Omental fat pad (tissue), 4 donors: Measurements from ENCODE around the gene AREL1. TPM values are rescaled to one million over a fixed set of nuclear protein-coding genes. Genes with fewer than 3 reads are reported as not detected.

ENCODE experiments used
- ATAC-seq: fragments of 150-250 bp; one replicate; pipeline ENCODE4 v1.9.1; 2016; ENCODE audit warnings: mild to moderate bottlenecking, moderate library complexity; ENCODE audit not compliant: low FRiP score
- DNase-seq: peaks from one replicate; pipeline ENCODE4 v3.0.0-alpha.2; 2019; ENCODE audit warnings: low spot score
- CTCF ChIP-seq, 3 donors: fragments of 450-650 bp; IDR thresholded peaks; one replicate each; pipeline ENCODE4 v1.5.1; 2016 to 2017; ENCODE audit warnings: antibody characterized with exemption in 3 of 3, mild to moderate bottlenecking in 3 of 3, moderate library complexity in 2 of 3
- total RNA-seq, 4 donors: library from RNA; depleted of rRNA; stranded (reverse); fragments of >200 nt; gene quantifications; one replicate each; pipeline ENCODE4 v1.1.0, GENCODE V29; 2016

The AREL1 gene
- total RNA-seq, 4 donors from 2014 or later = 18.4 to 33.5 (median 26.8) TPM

- DNase-seq (no peak), ATAC-seq (no peak)
- no peak for TF ChIP-seq CTCF (IDR thresholded peaks at IDR 0.05)
Measured at GRCh38 chr14:74673768-74674167, 39.1 kb downstream of the AREL1 start.

- peak; percentile 68 for ATAC-seq
- no peak for TF ChIP-seq CTCF (IDR thresholded peaks at IDR 0.05)
- no peak for DNase-seq
Measured at GRCh38 chr14:74671789-74672188, 41.1 kb downstream of the AREL1 start.

- no peak for TF ChIP-seq CTCF (IDR thresholded peaks at IDR 0.05)
- DNase-seq = no peak
- ATAC-seq = peak; percentile 46
Measured at GRCh38 chr14:74670726-74671411, 42.0 kb downstream of the AREL1 start.

GRCh38 chr14:74669846-74670245, 43.0 kb downstream of the AREL1 start:
- ATAC-seq (no peak), DNase-seq (no peak)
- no peak for TF ChIP-seq CTCF (IDR thresholded peaks at IDR 0.05)

GRCh38 chr14:74669256-74669655, 43.6 kb downstream of the AREL1 start:
- no peak for DNase-seq
- TF ChIP-seq CTCF (IDR thresholded peaks at IDR 0.05) = no peak

GRCh38 chr14:74667758-74668157, 45.1 kb downstream of the AREL1 start:
- no peak for ATAC-seq
- TF ChIP-seq CTCF (IDR thresholded peaks at IDR 0.05) = no peak
- no peak for DNase-seq

More at GRCh38 chr14:74669256-74669655, 43.6 kb downstream of the AREL1 start:
- ATAC-seq = no peak

- TF ChIP-seq CTCF (IDR thresholded peaks at IDR 0.05) = no peak
- DNase-seq = no peak
- ATAC-seq = no peak
Measured at GRCh38 chr14:74664717-74665116, 48.2 kb downstream of the AREL1 start.
